GM19239 (cell line): Measurements from ENCODE around the gene PDZD2.

Experiments
- DNase-seq: peaks from one replicate; pipeline ENCODE4 v3.0.0; 2011; ENCODE audit warnings: low spot score; ENCODE audit not compliant: insufficient read length
- FAIRE-seq: peaks from 2 replicates; lab custom pipeline; 2011; peaks lifted over from hg19 to GRCh38; lab: Jason Lieb, UNC

Gene PDZD2

DNA sequence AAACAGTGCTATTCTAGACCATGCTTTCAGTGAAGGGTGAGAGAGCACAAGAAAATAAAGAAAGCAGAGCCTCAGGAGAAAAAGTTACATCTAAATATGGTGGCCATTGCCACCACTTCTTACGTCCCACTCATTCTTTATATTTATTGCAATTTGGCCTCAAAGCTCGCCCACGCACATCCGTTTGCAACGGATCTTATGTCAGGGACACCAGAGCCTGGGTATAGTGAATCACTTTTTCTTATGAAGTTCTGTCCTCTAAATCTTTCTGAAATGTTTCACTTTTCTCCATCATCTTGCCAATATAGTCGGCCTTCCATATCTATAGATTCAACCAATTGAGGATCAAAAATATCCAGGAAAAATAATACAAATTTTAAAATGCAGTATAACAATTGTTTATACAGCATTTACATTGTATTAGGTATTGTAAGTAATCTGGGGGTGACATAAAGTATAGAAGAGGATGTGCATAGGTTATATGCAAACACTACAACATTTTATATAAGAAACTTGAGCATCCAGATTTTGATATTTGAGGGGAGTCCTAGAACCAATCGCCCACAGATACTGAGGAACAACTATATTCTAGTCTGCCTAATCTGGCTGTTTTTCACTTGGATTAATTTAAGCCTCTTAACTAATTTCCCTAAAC, 500.0 kb downstream of the PDZD2 start:
- FAIRE-seq, result no peak
- DNase-seq, result no peak

DNA sequence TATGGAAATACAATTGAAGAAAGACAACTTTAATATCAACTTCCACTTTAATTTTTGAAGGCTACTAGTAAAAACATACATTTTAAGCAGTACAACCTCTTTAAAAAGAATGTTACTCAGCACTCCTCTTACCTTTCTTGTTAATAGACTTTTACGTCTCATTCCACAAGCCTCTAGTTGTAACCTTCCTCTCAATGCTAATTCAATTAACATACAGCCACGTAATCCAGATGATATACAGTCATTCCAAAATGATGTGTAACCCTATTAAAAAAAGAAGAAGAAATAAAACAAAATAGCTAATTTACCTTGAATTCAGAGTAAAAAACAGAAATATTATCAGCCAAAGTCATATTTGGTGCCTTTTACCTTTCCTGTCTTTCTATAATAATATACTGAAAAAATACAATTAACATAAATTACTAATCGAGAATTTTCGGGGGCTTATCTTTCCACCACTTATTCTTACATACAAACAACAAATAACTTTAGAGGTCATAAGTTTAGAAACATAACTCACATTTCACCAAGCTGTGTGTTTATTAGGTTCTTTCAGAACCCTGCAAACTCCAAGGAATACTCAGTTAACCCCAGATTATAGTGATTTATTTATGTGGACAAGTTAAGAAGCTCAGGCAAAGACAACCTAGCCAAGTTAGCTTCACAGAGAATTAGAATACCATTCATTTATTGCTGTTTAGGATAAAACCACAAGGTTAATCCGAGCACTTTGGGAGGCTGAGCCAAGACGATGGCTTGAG, 504.9 kb downstream of the PDZD2 start:
- no peak for DNase-seq

DNA sequence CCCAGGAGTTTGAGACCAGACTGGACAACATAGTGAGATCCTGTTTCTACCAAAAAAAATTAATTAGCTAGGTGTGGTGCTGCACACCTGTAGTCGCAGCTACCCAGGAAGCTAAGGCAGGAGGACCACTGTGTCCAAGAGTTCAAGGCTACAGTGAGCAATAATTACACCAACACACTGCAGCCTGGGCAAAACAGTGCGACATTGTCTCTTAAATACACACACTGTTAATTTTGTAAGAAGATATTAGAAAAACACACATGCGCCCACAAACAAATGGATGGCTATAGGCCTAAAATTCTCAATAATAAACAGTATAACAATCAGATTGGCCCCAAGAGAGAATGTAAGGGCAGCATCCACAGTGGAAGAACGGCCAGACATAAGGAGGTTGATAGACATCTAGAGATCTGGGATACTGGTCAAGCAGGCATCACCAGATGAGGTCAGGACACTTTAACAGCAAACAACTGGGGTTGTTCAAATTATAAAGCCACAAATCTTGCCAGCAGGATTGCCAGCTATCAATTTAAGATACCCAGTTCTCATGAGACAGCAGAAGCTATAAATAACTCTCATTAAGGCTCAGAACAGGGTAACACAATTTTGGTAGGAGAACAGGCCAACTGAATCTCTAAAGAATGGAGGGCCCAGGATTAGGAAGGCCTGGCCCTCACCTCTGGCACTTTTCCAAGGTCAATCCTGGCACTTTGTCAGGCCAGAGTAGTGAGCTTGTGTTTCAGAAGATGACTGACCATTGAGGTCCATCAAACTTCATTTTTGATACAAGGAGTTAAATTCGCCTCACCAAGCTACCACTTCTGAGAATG, 505.7 kb downstream of the PDZD2 start:
- DNase-seq (no peak), FAIRE-seq (no peak)

More for the DNA sequence above, 504.9 kb downstream of the PDZD2 start:
- no peak for FAIRE-seq

DNA sequence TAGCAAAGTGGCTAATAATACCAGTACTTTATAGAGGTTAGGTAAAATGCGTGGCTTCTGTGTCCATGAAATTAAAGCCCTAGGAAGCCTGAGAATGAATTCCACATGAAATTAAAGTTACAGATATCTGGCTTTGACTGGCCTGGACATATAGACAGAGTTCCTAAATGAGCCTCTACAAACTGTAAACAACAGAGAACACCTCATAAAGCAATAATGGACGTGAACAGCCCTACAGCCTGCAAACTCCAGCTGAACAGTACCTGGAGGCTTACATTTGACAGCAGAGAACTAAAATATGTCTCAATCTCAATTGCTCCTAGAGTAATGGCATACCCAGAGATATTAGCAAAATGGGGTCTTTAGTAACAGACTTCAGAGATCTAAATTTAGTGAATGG, 506.4 kb downstream of the PDZD2 start:
- FAIRE-seq (no peak), DNase-seq (no peak)

DNA sequence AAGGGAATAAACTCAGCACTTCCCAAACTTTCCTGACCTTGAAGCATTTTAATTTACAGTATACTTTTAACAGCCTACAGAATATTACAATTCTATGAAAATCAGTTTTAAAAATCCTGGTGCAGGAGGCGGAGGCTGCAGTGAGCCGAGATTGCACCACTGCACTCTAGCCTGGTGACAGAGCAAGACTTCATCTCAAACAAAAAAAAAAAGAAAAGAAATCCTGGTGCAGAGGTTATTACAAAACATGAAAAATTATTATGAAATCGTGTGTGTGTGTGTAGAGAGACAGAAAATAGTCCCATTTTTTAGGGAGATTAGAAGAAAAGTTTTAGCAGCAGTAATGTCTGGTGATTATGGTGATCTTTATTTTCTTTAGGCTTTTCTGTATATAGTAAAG, 508.3 kb downstream of the PDZD2 start:
- DNase-seq, result no peak
- FAIRE-seq, result no peak

DNA sequence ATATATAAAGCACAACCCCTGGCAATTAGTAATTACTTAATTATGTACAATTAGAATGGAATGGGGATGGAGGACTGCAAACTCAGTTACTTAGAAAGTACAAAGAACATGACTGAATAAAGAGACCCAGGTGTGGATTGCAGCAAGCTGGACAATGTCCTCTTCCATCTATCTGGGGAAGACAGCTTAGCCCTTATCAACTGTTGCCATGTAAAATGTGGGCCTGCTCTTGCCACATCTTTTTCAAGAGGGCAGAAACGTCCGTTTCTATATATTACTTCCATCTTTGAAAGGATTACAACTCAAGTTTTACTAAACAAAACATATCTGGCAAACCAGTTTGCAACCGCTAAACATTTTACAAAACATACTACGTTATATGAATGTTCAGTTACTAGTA, 509.0 kb downstream of the PDZD2 start:
- FAIRE-seq (no peak), DNase-seq (no peak)

DNA sequence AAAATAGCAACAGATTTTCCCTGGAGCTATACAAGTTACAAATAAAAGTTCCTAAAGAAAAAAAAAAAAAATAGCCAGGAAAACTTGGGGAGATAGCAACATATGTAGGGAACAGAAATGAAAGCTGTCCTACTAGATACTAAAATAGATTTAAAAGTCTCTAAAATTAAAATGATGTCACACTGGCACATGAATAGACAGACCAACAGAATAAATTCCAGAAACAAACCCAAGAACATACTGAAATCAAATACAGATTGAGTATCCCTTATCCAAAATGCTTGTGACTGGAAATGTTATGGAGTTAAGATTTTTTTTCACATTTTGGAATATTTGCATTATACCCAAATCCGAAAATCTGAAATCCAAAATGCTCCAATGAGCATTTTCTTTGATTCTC, 511.4 kb downstream of the PDZD2 start:
- no peak for FAIRE-seq

DNA sequence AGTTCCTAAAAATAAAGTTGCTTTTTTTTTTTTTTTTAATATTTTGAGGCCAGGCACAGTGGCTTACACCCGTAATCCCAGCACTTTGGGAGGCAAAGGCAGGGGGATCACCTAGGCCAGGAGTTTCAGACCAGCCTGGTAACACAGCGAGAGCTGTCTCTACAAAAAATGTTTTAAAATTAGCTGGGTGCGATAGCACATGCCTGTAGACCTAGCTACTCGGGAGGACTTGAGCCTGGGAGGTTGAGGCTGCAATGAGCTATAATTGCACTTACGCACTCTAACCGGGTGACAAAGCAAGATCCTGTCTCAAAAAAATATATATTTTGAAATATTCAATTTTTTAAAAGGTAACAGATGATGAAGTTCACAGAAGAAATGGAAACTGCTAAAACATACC, 512.3 kb downstream of the PDZD2 start:
- DNase-seq (no peak), FAIRE-seq (no peak)

More for the DNA sequence above, 511.4 kb downstream of the PDZD2 start:
- no peak for DNase-seq

DNA sequence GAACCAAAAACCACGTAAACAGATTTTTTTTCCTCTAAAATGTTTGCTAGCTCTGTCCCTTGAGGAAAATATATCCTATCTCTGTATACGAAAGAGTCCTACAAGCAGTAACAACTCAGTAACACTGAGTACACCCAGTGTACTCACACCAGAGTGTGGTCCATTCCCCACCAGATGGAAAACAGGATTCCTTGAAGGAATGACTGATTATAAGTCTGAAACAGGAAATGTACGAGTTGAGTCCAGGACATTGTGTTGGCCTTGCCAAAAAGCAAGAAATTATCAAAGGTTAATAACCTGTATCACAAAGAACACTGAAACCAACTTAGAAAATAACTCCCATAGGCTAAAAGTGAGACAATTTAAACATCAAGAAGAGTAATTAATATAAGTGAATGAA, 514.8 kb downstream of the PDZD2 start:
- FAIRE-seq (peak; percentile 26), DNase-seq (no peak)

DNA sequence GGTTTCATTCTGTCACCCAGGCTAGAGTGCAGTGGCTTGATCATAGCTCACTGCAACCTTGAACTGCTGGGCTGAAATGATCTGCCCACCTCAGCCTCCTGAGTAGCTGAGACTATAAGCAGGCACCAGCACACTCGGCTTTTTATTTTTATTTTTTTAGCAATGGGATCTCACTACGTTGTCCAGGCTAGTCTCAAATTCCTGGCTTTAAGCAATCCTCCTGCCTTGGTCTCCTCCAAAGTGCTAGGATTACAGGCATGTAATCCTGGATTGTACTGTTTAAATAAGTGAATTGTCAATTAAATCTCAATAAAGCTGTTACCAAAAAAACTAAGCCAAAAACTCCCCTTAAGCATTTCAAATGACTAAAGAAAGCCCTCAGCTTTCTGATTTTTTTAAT, 516.3 kb downstream of the PDZD2 start:
- no peak for DNase-seq
- FAIRE-seq, result no peak

DNA sequence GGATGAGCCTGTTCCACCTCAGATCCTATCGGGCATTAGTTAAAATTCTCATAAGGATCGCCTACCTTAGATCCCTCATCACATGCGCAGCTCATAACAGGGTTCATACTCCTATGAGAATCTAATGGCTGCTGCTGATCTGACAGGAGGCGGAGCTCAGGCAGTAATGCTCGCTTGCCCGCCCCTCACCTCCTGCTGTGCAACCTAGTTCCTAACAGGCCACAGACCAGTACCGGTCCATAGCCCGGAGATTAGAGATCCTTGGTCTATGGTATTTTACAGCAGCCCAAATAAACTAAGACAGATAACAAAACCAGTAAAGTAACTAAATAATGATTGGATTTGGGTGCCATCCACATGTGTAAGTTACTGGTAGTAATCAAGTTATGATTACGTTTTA, 517.7 kb downstream of the PDZD2 start:
- no peak for FAIRE-seq
- no peak for DNase-seq

DNA sequence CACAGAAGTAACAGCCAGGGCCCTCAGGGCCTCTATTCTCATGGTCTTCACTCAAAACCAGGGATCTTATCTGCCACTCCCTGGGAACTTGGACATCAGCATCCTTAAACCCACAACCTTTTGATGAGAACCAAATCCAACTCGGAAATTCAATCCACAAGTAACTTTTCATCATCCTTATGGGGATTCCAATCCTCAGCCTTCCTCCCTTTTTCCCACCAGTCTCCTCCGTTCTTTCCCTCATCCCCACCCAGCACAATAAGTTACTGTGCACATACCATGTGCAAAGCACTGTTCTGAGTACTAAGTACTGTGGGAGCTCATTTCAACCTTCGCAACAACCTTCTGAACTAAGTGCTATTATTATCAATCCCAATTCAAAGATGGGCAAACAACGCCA, 518.1 kb downstream of the PDZD2 start:
- DNase-seq, result no peak
- no peak for FAIRE-seq

DNA sequence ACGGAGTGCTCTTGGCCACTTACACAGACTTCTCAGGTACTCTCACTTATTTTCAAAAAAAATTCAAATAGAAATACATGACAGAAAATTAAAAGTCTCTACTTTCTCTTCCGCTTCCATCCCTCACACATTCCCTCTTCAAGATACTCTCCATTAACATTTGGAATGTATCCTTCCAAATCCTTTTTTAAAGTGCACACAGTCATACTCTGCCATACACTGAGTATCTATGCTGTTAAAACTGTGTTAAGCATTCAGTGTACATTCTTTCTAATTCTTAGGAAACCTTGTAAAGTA, 519.7 kb downstream of the PDZD2 start:
- FAIRE-seq (no peak), DNase-seq (no peak)

DNA sequence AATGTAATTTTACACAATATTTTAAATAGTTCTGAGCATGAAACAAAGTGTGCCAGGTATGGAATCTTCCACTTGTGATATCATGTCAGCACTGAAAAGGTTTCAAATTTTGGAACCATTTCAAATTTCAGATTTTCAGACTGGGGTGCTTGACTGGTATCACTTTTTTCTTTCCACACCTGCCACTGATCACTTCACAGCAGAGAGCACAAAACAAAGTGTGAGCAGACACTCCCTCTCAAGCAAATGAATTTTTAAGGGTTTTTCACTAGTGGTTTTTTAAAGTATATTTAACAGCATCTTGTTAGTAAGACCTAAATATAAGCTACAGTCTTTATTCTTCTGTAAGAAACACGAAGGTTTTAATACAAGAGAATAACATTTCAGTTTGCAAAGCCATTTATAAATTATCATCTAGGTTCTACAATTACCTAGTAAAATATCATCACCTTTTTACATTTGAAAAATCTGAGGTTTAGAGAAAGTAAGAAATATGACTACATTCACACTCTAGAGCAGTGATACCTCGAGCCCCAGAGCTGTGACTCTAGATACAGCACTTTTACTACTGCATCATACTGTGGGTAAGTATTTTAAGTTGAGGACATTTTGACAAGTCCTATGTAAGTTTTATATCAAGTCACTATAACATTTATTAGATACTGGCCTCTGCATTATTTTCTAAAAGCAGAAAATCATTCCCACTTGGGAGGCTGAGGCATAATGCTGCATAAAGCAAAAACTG, 520.6 kb downstream of the PDZD2 start:
- no peak for FAIRE-seq

DNA sequence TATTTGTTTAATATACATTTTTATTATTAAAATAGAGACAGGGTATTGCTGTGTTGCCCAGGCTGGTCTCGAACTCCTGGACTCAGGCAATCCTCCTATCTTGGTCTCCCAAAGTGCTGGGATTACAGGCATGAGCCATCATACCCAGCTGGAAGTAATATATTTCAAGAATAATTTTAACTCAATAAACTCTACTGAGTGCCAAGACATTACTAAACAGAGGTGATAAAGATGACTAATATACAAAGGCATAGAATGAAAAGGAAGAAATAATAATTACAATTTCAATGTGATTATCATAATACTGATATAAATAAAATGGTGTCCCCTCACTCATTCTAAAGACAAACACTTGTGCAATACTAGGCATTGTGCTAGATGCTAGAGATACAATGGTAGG, 521.3 kb downstream of the PDZD2 start:
- DNase-seq, result no peak
- FAIRE-seq, result no peak

More for the DNA sequence above, 520.6 kb downstream of the PDZD2 start:
- no peak for DNase-seq
